ENCODE data around the gene TPD52L1. TPM values are rescaled to one million over a fixed set of nuclear protein-coding genes. Genes with fewer than 3 reads are reported as not detected.

Gene TPD52L1
- total RNA-seq, 1 experiment from 2014 or later, result 7.3 TPM

- Histone ChIP-seq H3K36me3 (replicated peaks; ENCODE audit: control insufficient read depth, insufficient read depth, low read length) (no peaks in the 10 kb centered on the region), H3K27me3 (ENCODE audit: control insufficient read depth, insufficient read depth, low read length) (no peaks in the 10 kb centered on the region), H3K4me3 (ENCODE audit: insufficient read depth, low read depth, low read length) (no peak overlapping the region)
Observed at GRCh38 chr6:125175466-125176048, 22.0 kb downstream of the TPD52L1 start.

DNA sequence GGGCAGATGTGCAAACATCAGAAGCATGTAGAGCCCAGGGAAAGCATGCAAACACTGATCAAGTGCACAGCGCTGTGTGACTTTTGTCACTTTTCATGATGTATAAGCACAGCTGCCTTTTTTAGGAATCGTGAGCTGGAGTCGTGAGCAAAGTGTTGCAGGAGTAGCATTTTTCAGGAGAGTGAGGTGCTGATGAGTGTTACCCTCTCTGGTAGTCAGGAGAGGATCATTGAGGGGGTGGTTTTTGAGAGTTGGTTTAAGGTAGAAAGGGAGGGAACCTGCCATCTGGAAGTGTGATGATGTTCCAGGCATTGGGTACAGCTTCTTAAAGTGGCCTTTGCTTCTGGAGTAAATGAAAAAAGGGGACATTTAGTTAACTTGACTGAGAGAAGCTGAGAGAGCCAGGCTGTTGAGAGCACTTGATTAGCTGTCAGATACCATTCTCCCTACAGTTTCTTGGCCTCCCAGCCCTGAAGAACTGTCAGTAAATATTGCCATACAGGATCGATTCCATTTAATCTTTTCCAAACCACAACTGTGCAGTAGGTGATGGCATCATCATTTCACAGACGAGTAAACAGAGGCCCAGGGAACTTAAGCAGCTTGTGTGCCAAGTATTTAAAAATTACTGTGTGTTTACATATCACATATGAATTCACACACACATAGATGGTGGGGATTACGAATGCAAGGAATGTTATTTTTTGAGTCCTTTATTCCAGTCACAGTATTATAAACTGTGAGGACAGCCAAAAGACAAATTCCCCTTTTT lies 28.9 kb downstream of the TPD52L1 start:
- no peaks in the 10 kb centered on the region for H3K27me3 ChIP-seq (ENCODE audit: control insufficient read depth, insufficient read depth, low read length)
- no peak for DNase-seq
- H3K36me3 ChIP-seq (replicated peaks; ENCODE audit: control insufficient read depth, insufficient read depth, low read length), result no peaks in the 10 kb centered on the region
- H3K4me3 ChIP-seq (ENCODE audit: insufficient read depth, low read depth, low read length), result no peak overlapping the region

More at GRCh38 chr6:125175466-125176048, 22.0 kb downstream of the TPD52L1 start:
- no peak for DNase-seq

DNA sequence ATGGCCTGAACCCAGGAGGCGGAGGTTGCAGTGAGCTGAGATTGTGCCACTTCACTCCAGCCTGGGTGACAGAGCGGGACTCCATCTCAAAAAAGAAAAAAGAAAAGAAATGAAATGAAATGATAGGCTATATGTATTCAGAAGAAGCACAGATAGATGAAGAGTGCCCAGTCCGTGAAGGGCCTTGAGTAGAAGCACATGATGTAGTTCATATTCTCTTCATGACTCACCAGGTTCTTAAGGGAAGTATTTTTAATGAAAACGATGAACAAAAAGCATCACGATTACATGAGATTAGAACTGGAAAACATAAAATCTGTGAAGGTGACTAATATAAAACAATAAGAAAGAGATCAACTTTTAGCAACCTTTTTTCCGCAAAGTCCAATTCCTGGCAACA lies 29.8 kb downstream of the TPD52L1 start:
- Histone ChIP-seq H3K36me3 (replicated peaks; ENCODE audit: control insufficient read depth, insufficient read depth, low read length) (no peaks in the 10 kb centered on the region), H3K27me3 (ENCODE audit: control insufficient read depth, insufficient read depth, low read length) (no peaks in the 10 kb centered on the region), H3K4me3 (ENCODE audit: insufficient read depth, low read depth, low read length) (no peak overlapping the region)
- DNase-seq, result no peak

DNA sequence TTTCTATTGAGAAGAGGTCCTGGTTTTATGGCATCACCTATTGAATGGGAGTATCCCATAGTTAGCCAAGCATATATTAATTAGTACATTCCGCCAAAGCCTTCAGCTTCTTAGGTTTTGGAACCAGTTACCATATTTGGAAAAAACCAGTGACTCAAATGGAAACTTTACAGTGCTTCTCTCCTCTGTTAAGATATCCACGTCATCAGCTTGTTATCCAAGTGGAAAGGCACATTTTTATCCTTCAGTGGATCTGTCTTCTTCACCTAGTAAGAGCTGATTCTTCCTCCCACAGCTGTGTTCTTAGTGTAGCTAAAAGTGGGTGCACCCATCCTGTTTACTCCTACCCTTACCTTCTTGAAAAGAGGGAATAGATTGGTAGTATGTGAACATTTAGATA lies 34.5 kb downstream of the TPD52L1 start:
- H3K4me3 ChIP-seq (ENCODE audit: insufficient read depth, low read depth, low read length), result no peak overlapping the region
- DNase-seq, result no peak
- H3K27me3 ChIP-seq (ENCODE audit: control insufficient read depth, insufficient read depth, low read length), result no peaks in the 10 kb centered on the region
- H3K36me3 ChIP-seq (replicated peaks; ENCODE audit: control insufficient read depth, insufficient read depth, low read length), result no peaks in the 10 kb centered on the region

DNA sequence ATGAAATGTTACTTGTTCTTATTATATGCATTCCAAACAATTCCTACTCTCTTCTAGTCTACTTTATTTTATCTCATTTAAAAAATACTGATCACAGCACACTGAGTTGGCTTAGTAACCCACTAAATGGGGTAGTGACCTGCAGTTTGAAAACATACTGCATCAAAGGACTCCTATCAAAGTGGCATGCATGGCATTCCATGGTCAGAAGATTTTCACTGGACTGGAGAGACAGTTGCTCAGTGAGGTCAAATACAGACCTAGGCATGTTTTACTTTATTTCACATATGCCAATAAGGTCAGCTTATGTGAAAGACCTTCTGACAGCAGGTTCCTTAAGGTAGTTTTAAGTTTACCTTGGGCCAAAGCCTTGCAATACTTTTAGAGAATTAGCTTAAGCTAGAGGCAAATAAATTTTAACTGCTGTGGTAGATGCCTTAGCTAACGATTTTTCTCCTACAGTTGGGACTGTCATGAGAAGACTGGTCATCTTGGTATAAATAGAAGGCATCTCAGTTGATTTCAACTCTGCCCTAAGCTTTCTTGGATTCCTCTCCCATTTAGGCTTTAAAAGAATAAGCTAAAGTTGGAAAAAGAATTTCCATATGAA lies 35.1 kb downstream of the TPD52L1 start:
- Histone ChIP-seq H3K36me3 (replicated peaks; ENCODE audit: control insufficient read depth, insufficient read depth, low read length) (no peaks in the 10 kb centered on the region), H3K4me3 (ENCODE audit: insufficient read depth, low read depth, low read length) (no peak overlapping the region), H3K27me3 (ENCODE audit: control insufficient read depth, insufficient read depth, low read length) (no peaks in the 10 kb centered on the region)
- DNase-seq, result no peak

DNA sequence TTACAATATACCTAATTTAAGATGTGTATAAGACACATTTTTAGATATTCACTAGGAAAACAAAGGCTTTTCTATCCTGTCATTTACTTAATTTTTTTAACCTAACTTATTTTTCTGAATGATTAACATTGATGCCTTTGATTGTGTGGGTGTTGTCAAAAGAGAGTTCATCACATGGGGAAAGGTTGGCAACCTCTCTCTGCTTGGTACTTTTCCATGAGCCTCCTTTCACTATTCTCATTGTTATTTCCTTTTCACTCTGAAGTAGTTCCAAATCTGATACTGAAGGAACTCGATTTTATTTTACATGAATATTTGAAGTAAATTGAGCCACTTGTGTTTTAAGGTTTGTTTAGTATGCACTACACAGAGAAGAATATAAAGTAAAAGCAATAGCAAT lies 35.9 kb downstream of the TPD52L1 start:
- Histone ChIP-seq H3K27me3 (ENCODE audit: control insufficient read depth, insufficient read depth, low read length) (no peaks in the 10 kb centered on the region), H3K36me3 (replicated peaks; ENCODE audit: control insufficient read depth, insufficient read depth, low read length) (no peaks in the 10 kb centered on the region), H3K4me3 (ENCODE audit: insufficient read depth, low read depth, low read length) (no peak overlapping the region)
- no peak for DNase-seq

DNA sequence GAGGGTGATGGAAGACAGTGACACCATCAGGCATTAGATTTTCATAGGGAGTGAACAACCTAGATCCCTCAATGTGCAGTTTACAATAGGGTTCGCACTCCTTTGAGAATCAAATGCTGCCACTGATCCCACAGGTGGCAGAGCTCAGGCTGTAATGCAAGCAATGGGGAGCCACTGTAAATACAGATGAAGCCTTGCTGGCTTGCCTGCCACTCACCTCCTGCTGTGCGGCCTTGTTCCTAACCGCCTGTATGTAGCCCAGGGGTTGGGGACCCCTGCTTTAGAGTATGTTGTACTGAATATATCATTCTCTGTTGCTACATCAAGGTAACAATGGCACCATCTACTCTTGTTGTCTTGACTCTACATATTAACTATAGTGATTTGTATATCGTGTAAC lies 37.1 kb downstream of the TPD52L1 start:
- Histone ChIP-seq H3K36me3 (replicated peaks; ENCODE audit: control insufficient read depth, insufficient read depth, low read length) (no peaks in the 10 kb centered on the region), H3K27me3 (ENCODE audit: control insufficient read depth, insufficient read depth, low read length) (no peaks in the 10 kb centered on the region), H3K4me3 (ENCODE audit: insufficient read depth, low read depth, low read length) (no peak overlapping the region)
- no peak for DNase-seq

DNA sequence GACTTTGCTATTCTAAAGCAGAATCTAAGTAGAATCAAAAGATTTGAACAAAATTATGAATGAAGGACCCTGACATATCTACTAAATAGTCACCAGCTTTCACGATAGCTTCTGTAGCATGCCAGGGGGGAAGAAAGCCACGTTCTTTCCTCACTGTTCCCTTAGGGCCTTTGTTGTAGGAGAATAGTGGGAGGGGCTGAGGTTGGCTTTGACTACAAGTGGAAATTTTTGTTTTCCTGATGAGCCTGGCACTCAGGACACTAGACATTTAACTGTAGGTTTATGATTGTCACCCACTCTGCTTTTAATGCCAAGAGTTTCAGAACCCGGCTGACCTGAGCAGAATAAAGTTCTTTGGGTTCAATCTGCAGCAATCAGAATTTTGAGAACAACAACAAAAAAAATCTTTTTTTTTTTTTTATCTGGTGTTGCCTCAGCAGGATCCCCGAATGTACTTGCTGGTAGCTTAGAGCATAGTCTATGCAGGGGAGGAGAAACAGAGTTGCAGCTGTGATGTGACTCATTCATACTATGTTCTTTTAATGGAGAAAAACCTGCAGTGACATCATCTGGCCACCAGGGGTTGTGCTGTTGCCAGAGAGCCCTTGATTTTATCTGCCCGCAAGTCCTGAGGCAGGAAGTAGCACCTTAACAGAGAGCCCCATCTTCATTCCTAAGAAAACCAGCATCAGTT lies 38.5 kb downstream of the TPD52L1 start:
- Histone ChIP-seq H3K36me3 (replicated peaks; ENCODE audit: control insufficient read depth, insufficient read depth, low read length) (no peaks in the 10 kb centered on the region), H3K4me3 (ENCODE audit: insufficient read depth, low read depth, low read length) (no peak overlapping the region), H3K27me3 (ENCODE audit: control insufficient read depth, insufficient read depth, low read length) (no peaks in the 10 kb centered on the region)
- peak; percentile 35 for DNase-seq

- H3K4me3 ChIP-seq (ENCODE audit: insufficient read depth, low read depth, low read length), result no peak overlapping the region
- H3K27me3 ChIP-seq (ENCODE audit: control insufficient read depth, insufficient read depth, low read length), result no peaks in the 10 kb centered on the region
- no peaks in the 10 kb centered on the region for H3K36me3 ChIP-seq (replicated peaks; ENCODE audit: control insufficient read depth, insufficient read depth, low read length)
- no peak for DNase-seq
Observed at GRCh38 chr6:125192610-125192930, 39.0 kb downstream of the TPD52L1 start.

- no peaks in the 10 kb centered on the region for H3K36me3 ChIP-seq (replicated peaks; ENCODE audit: control insufficient read depth, insufficient read depth, low read length)
- no peak overlapping the region for H3K4me3 ChIP-seq (ENCODE audit: insufficient read depth, low read depth, low read length)
- no peaks in the 10 kb centered on the region for H3K27me3 ChIP-seq (ENCODE audit: control insufficient read depth, insufficient read depth, low read length)
- DNase-seq, result no peak
Observed at GRCh38 chr6:125193208-125193607, 39.6 kb downstream of the TPD52L1 start.

DNA sequence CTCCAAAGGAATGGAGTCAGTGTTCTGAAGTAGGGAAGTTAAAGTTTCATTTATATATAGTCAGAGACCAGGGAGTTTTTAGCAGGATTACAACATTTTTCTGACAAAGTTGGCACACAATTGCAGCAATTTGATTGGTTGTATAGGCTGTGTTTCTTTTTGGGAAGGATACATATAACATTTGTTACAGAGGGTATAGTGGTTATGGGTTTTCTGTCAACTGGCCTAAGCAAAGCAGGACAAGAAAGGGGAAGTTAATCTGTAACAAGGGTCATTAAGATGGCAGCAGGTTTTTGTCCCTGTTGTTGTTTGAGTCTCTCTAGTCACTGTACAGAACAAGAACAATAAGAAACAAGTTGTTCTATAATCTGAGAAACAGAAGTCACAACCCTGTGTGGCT lies 41.4 kb downstream of the TPD52L1 start:
- H3K36me3 ChIP-seq (replicated peaks; ENCODE audit: control insufficient read depth, insufficient read depth, low read length), result no peaks in the 10 kb centered on the region
- no peaks in the 10 kb centered on the region for H3K27me3 ChIP-seq (ENCODE audit: control insufficient read depth, insufficient read depth, low read length)
- DNase-seq, result no peak
- no peak overlapping the region for H3K4me3 ChIP-seq (ENCODE audit: insufficient read depth, low read depth, low read length)

DNA sequence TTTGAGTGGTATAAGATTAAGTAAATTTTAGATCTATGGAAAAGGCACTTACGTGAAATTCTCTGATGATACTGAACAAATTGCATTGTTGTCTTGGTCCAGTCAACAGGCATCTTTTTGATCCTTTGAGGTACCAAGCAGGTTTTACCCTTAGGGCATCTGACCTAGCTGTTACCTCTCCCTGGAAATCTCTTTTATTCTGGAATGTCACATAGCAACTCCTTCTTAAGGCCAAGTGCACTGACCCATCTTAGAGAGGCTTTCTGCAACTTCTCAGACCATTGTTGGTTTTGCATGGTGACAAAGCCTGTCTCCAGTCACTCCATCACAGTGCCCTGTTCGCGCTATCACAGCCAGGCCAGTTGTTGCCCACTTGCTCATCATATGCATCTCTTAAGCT lies 42.0 kb downstream of the TPD52L1 start:
- H3K36me3 ChIP-seq (replicated peaks; ENCODE audit: control insufficient read depth, insufficient read depth, low read length), result no peaks in the 10 kb centered on the region
- no peak overlapping the region for H3K4me3 ChIP-seq (ENCODE audit: insufficient read depth, low read depth, low read length)
- no peak for DNase-seq
- no peaks in the 10 kb centered on the region for H3K27me3 ChIP-seq (ENCODE audit: control insufficient read depth, insufficient read depth, low read length)

DNA sequence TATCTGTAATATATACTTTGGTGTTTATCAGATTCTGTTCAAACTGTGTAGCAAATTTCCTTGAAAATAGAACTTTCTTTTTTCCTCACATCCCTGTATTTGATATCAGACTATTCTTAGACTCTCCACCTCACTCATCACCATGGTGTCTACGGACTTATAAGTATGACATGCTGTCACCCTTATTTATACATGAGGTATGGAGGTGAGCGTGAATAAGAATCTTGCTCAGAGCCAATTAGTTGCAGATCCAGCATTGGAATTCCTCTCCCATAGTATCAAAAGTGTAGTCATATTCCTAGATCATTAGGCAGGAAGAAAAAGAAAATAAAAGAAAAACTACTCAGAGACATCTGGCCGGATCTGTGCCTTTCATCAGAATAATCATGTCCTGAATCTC lies 43.0 kb downstream of the TPD52L1 start:
- Histone ChIP-seq H3K27me3 (ENCODE audit: control insufficient read depth, insufficient read depth, low read length) (no peaks in the 10 kb centered on the region), H3K36me3 (replicated peaks; ENCODE audit: control insufficient read depth, insufficient read depth, low read length) (no peaks in the 10 kb centered on the region), H3K4me3 (ENCODE audit: insufficient read depth, low read depth, low read length) (no peak overlapping the region)
- no peak for DNase-seq

GRCh38 chr6:125197795-125198269 lies 44.3 kb downstream of the TPD52L1 start:
- DNase-seq, result no peak
- no peaks in the 10 kb centered on the region for H3K27me3 ChIP-seq (ENCODE audit: control insufficient read depth, insufficient read depth, low read length)
- H3K4me3 ChIP-seq (ENCODE audit: insufficient read depth, low read depth, low read length), result no peak overlapping the region
- H3K36me3 ChIP-seq (replicated peaks; ENCODE audit: control insufficient read depth, insufficient read depth, low read length), result no peaks in the 10 kb centered on the region

Data from H7 (cell line).